Measurements from ENCODE around the gene WDR87. TPM values are rescaled to one million over a fixed set of nuclear protein-coding genes. Genes with fewer than 3 reads are reported as not detected.
"Not testable (repeated sequence)": the region's sequence is repeated elsewhere in the genome, so short reads cannot be mapped to it uniquely, and the experiment has no call there.

Gene WDR87
- total RNA-seq, 1 donor from 2014 or later: not detected

DNA sequence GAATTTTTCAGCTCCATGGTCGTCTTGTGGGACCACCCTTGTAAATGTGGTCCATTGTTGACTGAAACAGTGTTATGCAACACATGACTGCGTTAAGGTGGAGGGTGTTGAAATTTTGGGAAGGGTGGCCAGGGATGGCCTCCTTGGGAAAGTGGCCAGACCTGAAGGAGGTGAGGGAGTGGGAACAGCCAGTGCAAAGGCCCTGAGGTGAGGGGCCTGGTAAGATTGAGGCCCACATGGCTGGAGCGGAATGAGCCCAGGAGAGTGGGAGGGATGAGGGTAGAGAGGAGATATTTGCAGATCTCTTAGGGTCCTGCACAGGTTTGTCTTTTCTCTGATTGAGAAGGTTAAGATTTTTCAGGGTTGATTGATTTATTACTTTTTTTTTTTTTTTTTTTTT, 18.8 kb upstream of the WDR87 start:
- Mint-ChIP-seq H3K9me3 (no peaks in the 10 kb centered on the region), H3K36me3 (ENCODE audit: low read depth) (peaks cover 8% of the 10 kb centered on the region), H3K4me1 (peaks cover 35% of the 10 kb centered on the region), H3K4me3 (no peak overlapping the region), H3K27me3 (ENCODE audit: low read depth) (no peaks in the 10 kb centered on the region), H3K27ac (ENCODE audit: unreplicated experiment) (no peak overlapping the region)
- DNase-seq (ENCODE audit: low read depth, low spot score): no peak
- TF ChIP-seq CTCF (conservative IDR thresholded peaks at IDR 0.05): no peak

DNA sequence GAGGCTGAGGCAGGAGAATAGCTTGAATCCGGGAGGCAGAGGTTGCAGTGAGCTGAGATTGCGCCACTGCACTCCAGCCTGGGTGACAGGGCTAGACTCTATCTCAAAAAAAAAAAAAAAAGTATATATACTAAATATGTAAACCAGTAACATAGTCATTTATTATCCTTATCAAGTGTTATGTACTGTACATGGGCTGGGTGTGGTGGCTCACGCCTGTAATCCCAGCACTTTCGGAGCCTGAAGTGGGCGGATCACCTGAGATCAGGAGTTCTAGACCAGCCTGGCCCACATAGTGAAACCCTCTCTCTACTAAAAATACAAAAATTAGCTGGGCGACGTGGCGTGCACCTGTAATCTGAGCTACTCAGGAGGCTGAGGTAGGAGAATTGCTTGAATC, 18.2 kb upstream of the WDR87 start:
- H3K36me3 Mint-ChIP-seq (ENCODE audit: low read depth); H3K9me3 Mint-ChIP-seq; H3K4me3 Mint-ChIP-seq; H3K27ac Mint-ChIP-seq (ENCODE audit: unreplicated experiment); H3K27me3 Mint-ChIP-seq (ENCODE audit: low read depth); DNase-seq (ENCODE audit: low read depth, low spot score): not testable (repeated sequence)
- peaks cover 35% of the 10 kb centered on the region for H3K4me1 Mint-ChIP-seq

GRCh38 chr19:37920591-37921450, 14.4 kb upstream of the WDR87 start:
- Mint-ChIP-seq H3K4me3 (peak overlapping the region; percentile 44), H3K9me3 (no peaks in the 10 kb centered on the region), H3K36me3 (ENCODE audit: low read depth) (peaks cover 8% of the 10 kb centered on the region), H3K4me1 (peaks cover 27% of the 10 kb centered on the region), H3K27ac (ENCODE audit: unreplicated experiment) (peak overlapping the region; percentile 75), H3K27me3 (ENCODE audit: low read depth) (no peaks in the 10 kb centered on the region)
- no peak for DNase-seq (ENCODE audit: low read depth, low spot score)
- TF ChIP-seq CTCF (conservative IDR thresholded peaks at IDR 0.05): no peak

DNA sequence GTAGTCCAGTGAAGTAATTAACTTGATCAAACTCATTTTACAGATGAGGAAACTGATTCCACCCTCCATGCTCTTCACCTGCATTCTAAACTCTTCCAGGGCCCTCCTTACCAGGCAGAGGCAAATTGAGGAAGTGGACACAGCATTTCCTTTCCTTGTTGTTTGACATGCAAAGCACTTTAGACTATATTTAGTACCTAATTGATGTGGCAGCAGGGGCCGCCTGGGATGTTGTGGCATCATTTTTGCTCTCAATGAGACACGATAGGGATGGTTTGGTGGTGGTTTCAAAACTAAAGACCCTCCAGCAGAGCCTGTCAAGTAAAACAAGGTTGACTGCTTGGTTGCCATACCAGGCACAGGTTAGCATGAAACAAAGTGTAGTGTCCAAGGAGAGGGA, 8.5 kb upstream of the WDR87 start:
- Mint-ChIP-seq H3K27me3 (ENCODE audit: low read depth) (no peaks in the 10 kb centered on the region), H3K27ac (ENCODE audit: unreplicated experiment) (peak overlapping the region; percentile 35), H3K4me3 (no peak overlapping the region), H3K36me3 (ENCODE audit: low read depth) (no peaks in the 10 kb centered on the region), H3K9me3 (no peaks in the 10 kb centered on the region), H3K4me1 (peaks cover 7% of the 10 kb centered on the region)
- DNase-seq (ENCODE audit: low read depth, low spot score): no peak
- no peak for TF ChIP-seq CTCF (conservative IDR thresholded peaks at IDR 0.05)

- peaks cover 29% of the 10 kb centered on the region for H3K4me1 Mint-ChIP-seq
- no peaks in the 10 kb centered on the region for H3K27me3 Mint-ChIP-seq (ENCODE audit: low read depth)
- no peaks in the 10 kb centered on the region for H3K36me3 Mint-ChIP-seq (ENCODE audit: low read depth)
- H3K9me3 Mint-ChIP-seq: no peaks in the 10 kb centered on the region
- DNase-seq (ENCODE audit: low read depth, low spot score): no peak
- no peak overlapping the region for H3K27ac Mint-ChIP-seq (ENCODE audit: unreplicated experiment)
- no peak for TF ChIP-seq CTCF (conservative IDR thresholded peaks at IDR 0.05)
- peak overlapping the region; percentile 38 for H3K4me3 Mint-ChIP-seq
These were observed 3.3 kb upstream of the WDR87 start for GRCh38 chr19:37909661-37910199.
